Inflammatory macrophage (primary cell): ENCODE data around the gene NCKAP5L.
A peak's percentile ranks its signal among the peaks of the same experiment; 100 is the strongest.
"Not testable (repeated sequence)": the region's sequence is repeated elsewhere in the genome, so short reads cannot be mapped to it uniquely, and the experiment has no call there.

Experiments
- DNase-seq, 2 donors: peaks; one replicate each; pipeline ENCODE4 v3.0.0-alpha.2; 2020 to 2022

The NCKAP5L gene

DNA sequence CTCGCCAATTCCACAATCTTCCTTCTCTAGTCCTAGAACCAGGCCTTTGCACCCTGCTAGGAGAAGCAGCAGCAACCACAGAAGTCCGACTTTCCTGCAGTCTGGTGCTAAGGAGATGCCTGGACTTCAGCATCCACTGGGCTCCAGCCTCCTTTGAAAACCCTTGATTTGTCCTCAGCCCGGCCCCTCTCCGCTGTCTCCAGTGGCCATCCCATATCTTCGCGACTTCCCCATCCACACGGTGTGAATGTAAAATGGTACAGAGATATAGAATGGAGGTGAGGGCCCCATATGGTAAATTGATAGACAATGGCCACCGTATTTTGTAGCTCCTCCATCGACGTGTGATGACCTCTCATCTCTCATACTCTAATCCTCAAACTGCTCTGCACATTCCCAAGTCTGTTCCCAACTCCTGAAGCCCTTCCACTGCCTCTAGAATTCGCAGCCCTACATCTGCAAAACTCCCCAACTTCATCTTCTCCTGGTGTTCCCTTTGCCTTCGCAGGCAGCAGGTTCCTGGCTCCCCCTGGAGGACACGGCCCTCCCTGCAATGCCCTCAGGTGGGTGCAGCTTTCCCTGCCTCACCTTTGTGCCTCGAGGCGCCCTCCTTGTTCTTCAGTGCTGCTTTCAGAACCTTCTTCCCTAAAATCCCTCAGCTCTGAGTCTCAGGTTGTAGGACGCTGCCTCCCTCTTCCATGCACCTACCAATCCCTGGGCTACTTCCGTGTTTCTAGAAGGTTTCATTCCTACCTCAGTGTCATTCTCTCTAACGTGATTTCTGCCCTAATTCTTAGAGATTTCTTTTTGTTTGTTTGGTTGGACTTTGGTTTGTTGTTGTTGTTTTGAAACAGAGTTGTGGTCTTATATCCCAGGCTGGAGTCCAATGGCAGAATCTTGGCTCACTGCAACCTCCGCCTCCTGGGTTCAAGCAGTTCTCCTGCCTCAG is 50.1 kb downstream of the NCKAP5L start:
- peak in 1 of 2 donors; percentile 14 for DNase-seq

DNA sequence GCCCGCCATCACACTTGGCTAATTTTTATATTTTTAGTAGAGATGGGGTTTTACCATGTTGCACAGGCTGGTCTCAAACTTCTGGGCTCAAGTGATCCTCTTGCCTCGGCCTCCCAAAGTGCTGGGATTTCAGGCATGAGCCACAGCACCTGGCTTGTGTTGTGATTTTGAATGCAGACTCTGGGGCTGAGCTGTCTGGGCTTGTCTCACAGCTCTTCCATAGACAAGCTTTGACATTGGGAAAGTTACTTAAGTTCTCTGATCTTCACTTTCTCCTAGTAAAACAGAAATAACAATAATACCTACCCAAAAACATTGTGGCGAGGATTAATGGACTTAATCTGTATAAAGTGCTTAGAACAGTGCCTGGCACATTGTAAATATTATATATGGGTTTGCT is 50.9 kb downstream of the NCKAP5L start:
- no peak for DNase-seq

DNA sequence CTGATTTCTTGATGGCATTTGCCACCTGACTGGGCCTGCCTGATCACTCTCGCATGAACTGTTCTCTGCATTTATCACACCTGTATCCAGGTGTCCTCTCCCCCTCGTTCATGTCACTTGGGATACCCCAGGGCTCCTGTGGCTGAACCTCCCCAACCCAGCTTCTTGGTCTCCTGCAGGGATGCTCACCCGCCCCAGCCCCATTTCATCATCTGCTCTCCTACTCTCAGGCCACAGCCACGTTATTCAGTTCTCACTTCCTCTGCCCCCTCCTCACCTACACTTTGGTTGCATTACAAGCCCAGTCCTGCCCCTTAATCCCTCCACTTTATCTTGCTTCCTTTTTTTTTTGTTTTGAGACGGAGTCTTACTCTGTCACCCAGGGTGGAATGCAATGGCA is 51.4 kb downstream of the NCKAP5L start:
- DNase-seq, result peak; percentile 10 to 50

DNA sequence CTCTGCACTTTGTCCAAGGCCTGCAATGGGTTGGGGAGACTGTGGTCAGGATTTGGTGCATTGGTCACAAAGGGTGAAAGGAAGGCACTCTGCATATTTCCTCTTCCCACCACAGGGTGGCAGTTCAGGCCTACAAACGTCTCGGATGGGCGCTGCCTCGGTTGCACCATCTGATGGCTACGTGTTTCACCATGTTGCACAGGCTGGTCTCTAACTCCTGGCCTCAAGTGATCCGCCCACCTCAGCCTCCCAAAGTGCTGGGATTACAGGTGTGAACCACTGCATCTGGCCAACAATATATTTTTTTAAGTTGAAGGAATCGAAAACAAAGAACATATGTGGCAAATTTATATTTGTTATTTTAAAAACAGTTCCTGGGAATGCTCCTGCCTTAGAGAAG is 51.8 kb downstream of the NCKAP5L start:
- peak; percentile 81 to 85 for DNase-seq

GRCh38 chr12:49773102-49773501 is 55.1 kb downstream of the NCKAP5L start:
- not testable (repeated sequence) for DNase-seq

DNA sequence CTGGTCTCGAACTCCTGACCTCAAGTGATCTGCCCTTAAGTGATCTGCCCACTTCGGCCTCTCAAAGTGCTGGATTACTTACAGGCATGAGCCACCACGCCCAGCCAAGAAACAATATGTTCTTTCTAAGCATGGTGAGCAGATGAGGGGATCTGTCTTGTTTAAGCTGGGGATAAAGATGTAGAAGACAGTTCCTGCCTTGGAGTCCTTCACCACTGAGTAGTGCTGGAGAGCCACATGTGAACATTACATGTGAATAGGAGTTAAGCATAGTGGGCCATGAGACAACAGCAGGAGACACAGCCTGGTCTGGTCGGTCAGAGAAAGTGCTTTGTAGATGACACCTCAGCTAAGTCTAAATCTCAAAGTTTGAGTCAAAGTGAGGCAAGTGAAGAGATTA is 60.9 kb downstream of the NCKAP5L start:
- no peak for DNase-seq

DNA sequence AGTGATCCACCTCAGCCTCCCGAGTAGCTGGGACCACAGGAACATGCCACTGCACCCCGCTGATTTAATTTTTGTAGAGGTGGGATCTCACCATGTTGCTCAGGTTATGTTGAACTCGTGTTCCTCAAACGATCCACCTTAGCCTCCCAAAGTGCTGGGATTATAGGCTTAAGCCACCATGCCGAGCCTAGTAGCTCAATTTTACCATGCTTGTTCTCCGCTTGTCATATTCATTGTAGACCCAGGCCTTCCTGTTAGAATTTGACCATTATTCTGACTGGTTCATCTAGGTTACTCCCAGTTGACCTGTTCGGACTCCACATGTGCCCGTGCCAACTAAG is 62.1 kb downstream of the NCKAP5L start:
- no peak for DNase-seq

DNA sequence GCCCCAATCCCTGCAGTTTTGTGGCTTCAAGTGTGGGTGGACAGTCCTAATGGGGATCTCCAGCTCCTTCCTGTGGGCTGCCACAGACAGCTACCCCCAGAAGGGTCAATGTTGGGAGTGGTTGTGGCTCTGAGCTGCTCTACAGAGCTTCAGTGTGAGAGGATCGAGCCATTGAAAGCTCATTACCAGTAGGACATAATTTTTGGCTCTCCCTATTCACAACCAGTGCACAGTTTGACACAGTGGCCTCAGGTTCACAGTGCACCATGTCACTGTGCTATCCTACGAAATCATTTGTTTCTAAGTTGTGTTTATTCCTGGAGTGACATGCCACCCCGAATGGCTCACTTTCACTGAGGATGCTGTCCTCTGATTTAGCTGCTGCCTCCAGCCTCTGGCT is 64.1 kb downstream of the NCKAP5L start:
- no peak for DNase-seq

DNA sequence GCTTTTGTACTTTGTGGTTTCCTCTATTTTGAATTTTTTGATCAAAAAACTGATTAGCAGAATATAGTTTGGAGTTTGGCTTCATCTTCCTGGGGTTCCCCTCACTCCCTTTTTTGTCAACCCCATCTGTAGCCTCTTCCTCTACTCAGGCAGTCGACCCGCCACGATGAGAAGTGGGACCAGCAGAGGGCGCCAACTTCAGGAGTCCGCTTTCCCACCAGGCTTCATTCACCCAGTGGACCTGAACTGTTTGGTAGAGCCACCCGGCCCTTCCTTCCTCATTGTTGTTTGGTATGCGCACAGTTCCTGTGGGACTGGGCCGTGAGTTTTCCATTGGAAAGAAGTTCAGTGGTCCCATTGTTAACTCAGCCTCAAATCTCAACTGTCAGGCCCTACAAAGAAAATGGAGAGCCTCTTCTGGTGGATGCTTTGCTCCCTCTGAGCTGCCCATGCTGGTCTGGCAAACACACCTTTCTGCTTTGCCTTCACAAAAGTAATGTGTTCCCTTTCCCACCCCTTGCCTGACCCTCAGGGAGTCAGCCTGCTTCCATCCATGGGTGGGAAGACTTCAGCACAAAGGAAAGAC is 65.1 kb downstream of the NCKAP5L start:
- peak; percentile 64 to 68 for DNase-seq

DNA sequence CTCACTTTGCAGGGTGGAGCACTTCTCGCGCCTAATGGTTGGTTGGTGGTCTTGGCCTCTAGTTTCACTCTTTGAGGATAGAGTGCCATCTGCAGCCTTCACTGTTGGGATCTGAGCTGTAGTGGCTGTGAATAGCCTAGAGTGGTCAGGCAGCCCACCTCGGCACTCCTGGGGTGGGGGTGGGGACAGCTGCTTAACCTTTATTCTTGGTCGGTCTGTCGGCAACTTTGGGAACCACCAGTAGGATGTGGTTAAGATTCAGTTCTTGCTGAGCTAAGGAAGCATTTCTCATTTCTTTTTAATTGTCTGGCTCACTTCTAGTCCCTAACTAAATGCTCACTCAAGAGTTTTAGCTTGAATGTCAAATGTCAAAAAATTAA is 65.8 kb downstream of the NCKAP5L start:
- DNase-seq, result no peak

GRCh38 chr12:49761677-49762467 is 66.3 kb downstream of the NCKAP5L start:
- DNase-seq, result no peak

GRCh38 chr12:49750996-49751393 is 77.2 kb downstream of the NCKAP5L start:
- DNase-seq, result no peak

DNA sequence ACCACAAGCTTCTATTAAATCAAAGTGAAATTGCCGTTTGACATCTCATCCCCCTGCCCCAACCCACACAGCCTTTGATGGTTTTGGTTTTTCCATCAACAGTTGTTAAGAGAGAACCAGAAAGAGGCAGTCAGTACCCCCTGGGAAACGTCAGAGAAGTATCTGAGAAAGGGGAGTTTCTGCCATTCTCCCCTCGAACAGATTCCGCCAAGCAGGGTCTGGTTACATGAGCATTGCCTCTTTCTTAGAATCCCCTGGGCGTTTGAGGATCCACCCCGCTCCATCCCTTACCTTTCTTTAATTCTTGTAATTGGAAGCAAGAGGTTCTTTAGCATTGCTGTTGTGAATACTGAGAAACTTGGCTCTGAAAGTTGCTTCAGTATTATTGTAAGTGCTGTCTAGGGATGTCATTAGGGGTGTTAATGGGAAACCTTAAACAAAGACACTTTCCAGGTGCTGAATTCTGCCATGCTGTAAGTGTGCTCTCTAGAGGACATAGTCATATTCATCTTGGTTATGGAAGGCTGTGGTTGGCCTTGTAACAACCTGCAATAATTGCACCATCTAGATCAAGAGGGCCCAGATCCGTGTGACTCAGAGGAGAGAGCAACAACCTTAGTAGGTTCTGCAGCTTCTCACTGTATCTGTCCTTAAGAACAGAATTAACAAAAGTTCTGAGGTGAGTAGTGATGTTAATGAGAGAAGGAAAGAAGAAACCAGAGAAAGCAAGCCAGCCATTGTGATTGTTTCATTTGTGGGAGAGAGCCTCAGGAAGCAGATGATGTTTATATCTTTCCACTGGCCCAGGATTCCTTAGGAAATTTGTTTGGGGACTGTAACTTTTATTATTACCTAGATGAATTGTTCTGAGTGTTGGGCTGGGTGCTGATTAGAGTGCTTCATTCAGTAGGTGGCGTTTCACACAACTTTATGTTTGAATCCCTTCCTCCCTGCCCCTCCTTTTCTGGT is 77.9 kb downstream of the NCKAP5L start:
- peak; percentile 63 to 70 for DNase-seq

DNA sequence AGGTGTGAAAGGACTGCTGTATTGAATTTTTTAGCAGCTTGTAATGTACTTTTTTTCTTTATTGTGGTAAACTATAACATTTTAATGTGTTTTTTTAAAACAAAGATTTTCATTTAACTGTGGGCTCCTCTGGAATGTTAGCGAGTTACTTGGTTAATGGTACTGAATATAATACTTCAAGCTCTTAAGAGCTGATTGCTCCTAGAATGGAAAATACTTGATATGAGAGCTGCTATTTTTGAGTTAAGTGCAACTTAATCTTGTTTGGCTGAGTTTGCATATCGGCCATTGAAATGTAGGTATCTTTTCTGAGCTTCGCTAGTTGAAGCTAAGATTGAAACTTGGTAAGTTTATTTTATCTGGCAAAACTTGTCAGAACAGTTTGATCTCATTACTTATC is 79.4 kb downstream of the NCKAP5L start:
- no peak for DNase-seq

- DNase-seq, result no peak
Observed at GRCh38 chr12:49748306-49748705, 79.9 kb downstream of the NCKAP5L start.

DNA sequence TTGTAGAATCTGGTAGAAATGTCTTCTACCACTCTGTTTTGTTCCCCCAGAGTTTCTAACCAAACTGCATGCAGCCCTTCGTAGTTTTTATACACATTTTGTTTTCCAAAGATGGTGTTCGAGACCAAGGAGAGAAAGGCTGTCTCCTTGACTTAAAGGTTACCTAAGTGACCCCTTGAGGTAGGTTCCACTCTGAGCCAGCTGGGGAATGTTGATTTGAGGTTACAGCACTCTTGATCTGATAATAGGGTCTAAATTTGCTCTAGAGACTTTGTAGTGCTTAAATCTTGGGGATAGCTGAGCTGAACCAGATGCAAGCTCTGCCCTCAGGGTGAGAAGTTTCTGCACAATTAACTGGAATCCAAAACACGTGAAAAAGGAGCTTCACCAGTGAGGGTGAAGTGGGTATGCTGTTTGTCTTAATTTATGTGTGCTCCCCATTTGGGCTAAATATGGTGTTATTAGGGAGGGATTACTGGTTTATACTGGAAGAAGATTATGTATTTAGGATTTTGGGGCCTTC is 83.8 kb downstream of the NCKAP5L start:
- DNase-seq, result no peak

DNA sequence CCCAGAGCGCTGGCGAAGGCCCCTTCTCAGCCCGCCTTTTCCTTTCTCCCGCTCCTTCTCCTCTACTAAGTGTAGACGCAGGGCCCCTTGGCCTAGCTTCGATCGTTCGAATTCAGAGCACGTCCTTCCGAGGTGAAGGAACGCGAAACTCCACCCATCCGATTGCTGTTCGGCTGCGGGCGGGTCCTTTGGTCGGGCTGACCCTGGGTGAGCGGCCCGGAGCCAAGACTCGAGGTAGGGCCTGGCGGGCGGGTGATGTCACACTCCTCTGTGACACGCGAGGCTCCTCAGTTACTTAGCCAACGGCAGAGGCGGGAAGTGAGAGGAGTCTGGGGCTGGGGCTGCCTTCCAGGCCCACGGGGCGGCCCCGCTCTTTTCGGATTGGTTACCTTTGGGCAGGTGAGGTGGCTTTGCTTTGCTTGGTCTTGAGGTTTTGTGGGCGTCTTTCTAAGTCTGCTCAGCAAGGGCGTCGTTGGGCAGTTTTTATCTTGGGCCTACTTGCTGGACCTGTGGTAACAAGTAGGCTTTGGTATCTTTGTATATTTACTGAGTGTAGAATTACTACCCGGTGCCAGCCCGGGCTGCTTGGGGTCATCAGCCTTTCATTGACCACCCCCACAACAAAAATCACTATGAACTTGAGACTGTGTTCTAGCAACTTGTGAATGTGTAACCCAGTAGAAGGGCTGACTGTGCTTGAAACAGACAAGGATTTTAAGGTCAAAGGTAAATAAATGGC is 86.2 kb downstream of the NCKAP5L start:
- peak; percentile 91 to 93 for DNase-seq
